ENCODE data around the gene HYCC2.
"Not testable (repeated sequence)": the region's sequence is repeated elsewhere in the genome, so short reads cannot be mapped to it uniquely, and the experiment has no call there.

DNA sequence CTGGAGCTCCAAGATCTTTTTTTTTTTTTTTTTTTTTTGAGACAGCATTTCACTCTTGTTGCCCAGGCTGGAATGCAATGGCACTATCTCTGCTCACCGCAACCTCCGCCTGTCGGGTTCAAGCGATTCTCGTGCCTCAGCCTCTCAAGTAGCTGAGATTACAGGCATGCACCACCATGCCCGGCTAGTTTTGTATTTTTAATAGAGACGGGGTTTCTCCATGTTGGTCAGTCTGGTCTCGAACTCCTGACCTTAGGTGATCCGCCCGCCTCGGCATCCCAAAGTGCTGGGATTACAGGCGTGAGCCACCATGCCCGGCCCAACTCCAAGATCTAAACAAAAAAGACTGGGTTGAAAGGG, 46.2 kb upstream of the HYCC2 start:
- TF ChIP-seq, protein P1, sequence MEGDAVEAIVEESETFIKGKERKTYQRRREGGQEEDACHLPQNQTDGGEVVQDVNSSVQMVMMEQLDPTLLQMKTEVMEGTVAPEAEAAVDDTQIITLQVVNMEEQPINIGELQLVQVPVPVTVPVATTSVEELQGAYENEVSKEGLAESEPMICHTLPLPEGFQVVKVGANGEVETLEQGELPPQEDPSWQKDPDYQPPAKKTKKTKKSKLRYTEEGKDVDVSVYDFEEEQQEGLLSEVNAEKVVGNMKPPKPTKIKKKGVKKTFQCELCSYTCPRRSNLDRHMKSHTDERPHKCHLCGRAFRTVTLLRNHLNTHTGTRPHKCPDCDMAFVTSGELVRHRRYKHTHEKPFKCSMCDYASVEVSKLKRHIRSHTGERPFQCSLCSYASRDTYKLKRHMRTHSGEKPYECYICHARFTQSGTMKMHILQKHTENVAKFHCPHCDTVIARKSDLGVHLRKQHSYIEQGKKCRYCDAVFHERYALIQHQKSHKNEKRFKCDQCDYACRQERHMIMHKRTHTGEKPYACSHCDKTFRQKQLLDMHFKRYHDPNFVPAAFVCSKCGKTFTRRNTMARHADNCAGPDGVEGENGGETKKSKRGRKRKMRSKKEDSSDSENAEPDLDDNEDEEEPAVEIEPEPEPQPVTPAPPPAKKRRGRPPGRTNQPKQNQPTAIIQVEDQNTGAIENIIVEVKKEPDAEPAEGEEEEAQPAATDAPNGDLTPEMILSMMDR (IDR thresholded peaks at IDR 0.05) = not testable (repeated sequence)
- TF ChIP-seq POLR2A (IDR thresholded peaks at IDR 0.05) = not testable (repeated sequence)
